ENCODE measurements around the gene KCTD5. TPM values are rescaled to one million over a fixed set of nuclear protein-coding genes. Genes with fewer than 3 reads are reported as not detected.
"Not testable (repeated sequence)": the region's sequence is repeated elsewhere in the genome, so short reads cannot be mapped to it uniquely, and the experiment has no call there.

Gene KCTD5
- total and polyA plus RNA-seq, 2 of the 8 experiments (the other 6 are each of a cell fraction or from before 2014, with no cell fraction given): 26.6 to 31.8 TPM

DNA sequence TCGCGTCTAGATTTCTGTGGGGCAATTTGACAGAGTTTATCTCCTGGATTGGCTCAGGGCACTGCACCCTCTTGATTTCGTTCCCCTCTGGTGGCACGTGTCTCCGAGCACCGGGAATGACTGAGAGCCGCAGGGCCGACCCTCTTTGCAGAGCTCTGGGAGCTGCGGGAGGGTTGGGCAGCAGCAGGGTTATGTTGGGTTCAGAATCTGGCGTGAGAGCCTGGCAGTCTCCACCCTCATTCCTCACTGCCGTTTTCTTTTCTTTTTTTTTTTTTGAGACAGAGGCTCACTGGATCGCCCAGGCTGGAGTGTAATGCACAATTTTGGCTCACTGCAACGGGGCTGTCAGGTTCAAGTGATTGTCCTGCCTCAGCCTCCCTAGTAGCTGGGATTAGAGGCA lies 7.1 kb downstream of the KCTD5 start:
- H3K56ac ChIP-seq (replicated peaks; ENCODE audit: insufficient read length, low read depth, low read length); H2BK12ac ChIP-seq (ENCODE audit: low read depth, low read length); H3K9me3 ChIP-seq (ENCODE audit: insufficient read depth in 2 of 2, low read depth in 1 of 2, low read length in 1 of 2); H2AFZ ChIP-seq (ENCODE audit: low read length); H3K4ac ChIP-seq (replicated peaks; ENCODE audit: insufficient read length, low read depth, low read length); H3K23ac ChIP-seq (ENCODE audit: insufficient read length); DNase-seq (ENCODE audit: low read depth in 1 of 2, low spot score in 2 of 2); FAIRE-seq; H2BK5ac ChIP-seq (ENCODE audit: low read depth, low read length); H4K5ac ChIP-seq (ENCODE audit: insufficient read length, low read depth, low read length); H3K18ac ChIP-seq (ENCODE audit: extremely low read depth, low read length); H4K91ac ChIP-seq (replicated peaks; ENCODE audit: insufficient read length, low read length); H3K9ac ChIP-seq (replicated peaks in 1 of 4; ENCODE audit: extremely low read depth in 1 of 4, low read depth in 3 of 4, low read length in 3 of 4); H3K27me3 ChIP-seq (replicated peaks in 1 of 4; ENCODE audit: control insufficient read depth in 3 of 4, extremely low read depth in 1 of 4, insufficient read depth in 3 of 4, low read length in 3 of 4); H3K4me2 ChIP-seq (ENCODE audit: insufficient read depth in 1 of 2, low read depth in 2 of 2, low read length in 2 of 2); H2AK5ac ChIP-seq (ENCODE audit: low read depth, low read length); H3K4me1 ChIP-seq (replicated peaks in 1 of 4; ENCODE audit: control insufficient read depth in 3 of 4, insufficient read depth in 4 of 4, low read length in 3 of 4); POLR2A ChIA-PET (ENCODE audit: partially characterized antibody); CTCF ChIA-PET (ENCODE audit: partially characterized antibody); H2BK120ac ChIP-seq (replicated peaks; ENCODE audit: low read depth, low read length); H3K14ac ChIP-seq (ENCODE audit: insufficient read length); H3K4me3 ChIP-seq (ENCODE audit: extremely low read depth in 1 of 4, insufficient read depth in 2 of 4, low read depth in 3 of 4, low read length in 4 of 4); H3K27ac ChIP-seq (ENCODE audit: low read depth, low read length); H2BK15ac ChIP-seq (ENCODE audit: low read length); H4K8ac ChIP-seq (ENCODE audit: extremely low read depth, insufficient read depth, low read length); H2BK20ac ChIP-seq (ENCODE audit: low read length); H3K36me3 ChIP-seq (ENCODE audit: control insufficient read depth in 2 of 4, insufficient read depth in 4 of 4, low read length in 3 of 4); H3K23me2 ChIP-seq (ENCODE audit: low read depth, low read length): not testable (repeated sequence)
- Histone ChIP-seq H3K79me1 (ENCODE audit: low read depth, low read length) (peaks cover 27% of the 10 kb centered on the region), H4K20me1 (replicated peaks in 1 of 2; ENCODE audit: control insufficient read depth in 1 of 2, insufficient read depth in 2 of 2, low read length in 2 of 2) (peaks cover 3 to 16% of the 10 kb centered on the region in 2 experiments), H3K79me2 (ENCODE audit: control insufficient read depth in 1 of 2, insufficient read depth in 2 of 2, low read length in 2 of 2) (peaks cover 0 to 42% of the 10 kb centered on the region in 2 experiments; a peak in 3 of 4 replicates)
- no CpG with 5 or more reads among the region's 13 CpGs for WGBS, 2 experiments (ENCODE audit: extremely low coverage in 1 of 2, insufficient coverage in 1 of 2, insufficient read length in 1 of 2, insufficient replicate concordance in 2 of 2, low coverage in 1 of 2, low lambda C conversion rate in 2 of 2, missing lambda C conversion rate in 1 of 2)
